K562 (cell line): ENCODE measurements around the gene PHB1.

Source experiments
- ARHGAP35 ChIP-seq: fragments of 450-650 bp; IDR thresholded peaks from 2 replicates; pipeline ENCODE4 v1.6.1; 2018; ENCODE audit not compliant: partially characterized antibody
- MAZ ChIP-seq, 2 experiments: fragments of 450-650 bp in 1 of 2; sonication (generic) in 1 of 2; formaldehyde crosslinking; IDR thresholded peaks in 1 of 2; conservative IDR thresholded peaks in 1 of 2; 2 replicates each; pipeline versions ENCODE4 v1.4.0 to v1.5.0; 2020; ENCODE audit warnings: mild to moderate bottlenecking in 1 of 2, missing genetic modification reagents in 1 of 2
- NBN ChIP-seq: fragments of 450-650 bp; IDR thresholded peaks from 2 replicates; pipeline ENCODE4 v1.6.1; 2016; ENCODE audit warnings: low read depth, mild to moderate bottlenecking
- POLR2A ChIP-seq: fragments of 450-650 bp; conservative IDR thresholded peaks from 2 replicates; pipeline ENCODE4 v1.6.1; 2016
- POLR2AphosphoS2 ChIP-seq: IDR thresholded peaks from 2 replicates; pipeline ENCODE4 v1.6.1; 2012; ENCODE audit warnings: low read length, improper control_type of control experiment
- SMARCC2 ChIP-seq: fragments of 450-650 bp; IDR thresholded peaks from 2 replicates; pipeline ENCODE4 v1.6.1; 2017; ENCODE audit warnings: antibody characterized with exemption, moderate library complexity, mild to moderate bottlenecking, low read depth
- SP1 ChIP-seq: sonication (generic); formaldehyde crosslinking; IDR thresholded peaks from 2 replicates; pipeline ENCODE4 v1.8.1; 2022; ENCODE audit warnings: mild to moderate bottlenecking, missing genetic modification reagents
- SRF ChIP-seq, 2 experiments: fragments of 250-450, 450-650 bp in 1 of 2; sonication (Bioruptor Pico) in 1 of 2; sonication (generic) in 1 of 2; formaldehyde crosslinking; IDR thresholded peaks; 2 replicates each; pipeline versions ENCODE4 v1.5.0 to v1.5.1; 2020 to 2022; ENCODE audit warnings: mild to moderate bottlenecking in 1 of 2, missing genetic modification reagents in 1 of 2
- TF ChIP-seq, protein P1 (sequence below): sonication (generic); formaldehyde crosslinking; IDR thresholded peaks from 2 replicates; pipeline ENCODE4 v1.8.0; 2022; ENCODE audit warnings: mild to moderate bottlenecking, low read depth, missing genetic modification reagents

- TF ChIP-seq SRF (CRISPR knock-in tag; IDR thresholded peaks at IDR 0.05), result no peak
- TF ChIP-seq, protein P1, sequence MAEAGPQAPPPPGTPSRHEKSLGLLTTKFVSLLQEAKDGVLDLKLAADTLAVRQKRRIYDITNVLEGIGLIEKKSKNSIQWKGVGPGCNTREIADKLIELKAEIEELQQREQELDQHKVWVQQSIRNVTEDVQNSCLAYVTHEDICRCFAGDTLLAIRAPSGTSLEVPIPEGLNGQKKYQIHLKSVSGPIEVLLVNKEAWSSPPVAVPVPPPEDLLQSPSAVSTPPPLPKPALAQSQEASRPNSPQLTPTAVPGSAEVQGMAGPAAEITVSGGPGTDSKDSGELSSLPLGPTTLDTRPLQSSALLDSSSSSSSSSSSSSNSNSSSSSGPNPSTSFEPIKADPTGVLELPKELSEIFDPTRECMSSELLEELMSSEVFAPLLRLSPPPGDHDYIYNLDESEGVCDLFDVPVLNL, result no peak
- TF ChIP-seq POLR2AphosphoS2, result no peak
- TF ChIP-seq SMARCC2, result no peak
- TF ChIP-seq MAZ (CRISPR knock-in tag; conservative IDR thresholded peaks at IDR 0.05 in 1 of 2, IDR thresholded peaks at IDR 0.05 in 1 of 2), result no peak
- no peak for TF ChIP-seq NBN
- no peak for TF ChIP-seq ARHGAP35
- no peak for TF ChIP-seq SP1 (CRISPR knock-in tag)
- TF ChIP-seq POLR2A, result no peak
Observed at GRCh38 chr17:49437696-49438435, 23.2 kb upstream of the PHB1 start.
